Left colon (tissue), 2 donors: ENCODE data around the gene CDHR5. TPM values are rescaled to one million over a fixed set of nuclear protein-coding genes. Genes with fewer than 3 reads are reported as not detected.
"Not testable (repeated sequence)": the region's sequence is repeated elsewhere in the genome, so short reads cannot be mapped to it uniquely, and the experiment has no call there.

Experiments used
- ATAC-seq: fragments of 200-7000 bp; cut with Tn5 transposase; one replicate; pipeline ENCODE4 v1.9.1; 2020; ENCODE audit warnings: mild to moderate bottlenecking, moderate library complexity
- DNase-seq, 2 donors: peaks; one replicate each; pipeline ENCODE4 v3.0.0-alpha.2; 2020
- intact Hi-C, 2 donors: fragments of 100-400 bp; cut with DNase I in 1 of 2; cut with micrococcal nuclease in 1 of 2; formaldehyde crosslinking; loops; one replicate each; pipeline versions ENCODE4 v1.11.2 to v1.14.0; 2022; cut with DNase I, micrococcal nuclease
- long read RNA-seq: library from polyadenylated mRNA; unstranded; transcript quantifications from one replicate; pipeline ENCODE4 v2.0.0, GENCODE V29; 2021
- total RNA-seq, 2 donors: library from RNA; stranded (reverse); fragmentation: NEBNext Ultra II Directional; extraction: Animal tissue kit (Norgen Biotek cat#: 25700); gene quantifications; one replicate each; pipeline ENCODE4 v1.2.1, GENCODE V29; 2021
- donor health status: DM: no; HTN: no; CAD: no.
- donor health status: DM: yes; HTN: yes; CAD: no.

The CDHR5 gene, protein sequence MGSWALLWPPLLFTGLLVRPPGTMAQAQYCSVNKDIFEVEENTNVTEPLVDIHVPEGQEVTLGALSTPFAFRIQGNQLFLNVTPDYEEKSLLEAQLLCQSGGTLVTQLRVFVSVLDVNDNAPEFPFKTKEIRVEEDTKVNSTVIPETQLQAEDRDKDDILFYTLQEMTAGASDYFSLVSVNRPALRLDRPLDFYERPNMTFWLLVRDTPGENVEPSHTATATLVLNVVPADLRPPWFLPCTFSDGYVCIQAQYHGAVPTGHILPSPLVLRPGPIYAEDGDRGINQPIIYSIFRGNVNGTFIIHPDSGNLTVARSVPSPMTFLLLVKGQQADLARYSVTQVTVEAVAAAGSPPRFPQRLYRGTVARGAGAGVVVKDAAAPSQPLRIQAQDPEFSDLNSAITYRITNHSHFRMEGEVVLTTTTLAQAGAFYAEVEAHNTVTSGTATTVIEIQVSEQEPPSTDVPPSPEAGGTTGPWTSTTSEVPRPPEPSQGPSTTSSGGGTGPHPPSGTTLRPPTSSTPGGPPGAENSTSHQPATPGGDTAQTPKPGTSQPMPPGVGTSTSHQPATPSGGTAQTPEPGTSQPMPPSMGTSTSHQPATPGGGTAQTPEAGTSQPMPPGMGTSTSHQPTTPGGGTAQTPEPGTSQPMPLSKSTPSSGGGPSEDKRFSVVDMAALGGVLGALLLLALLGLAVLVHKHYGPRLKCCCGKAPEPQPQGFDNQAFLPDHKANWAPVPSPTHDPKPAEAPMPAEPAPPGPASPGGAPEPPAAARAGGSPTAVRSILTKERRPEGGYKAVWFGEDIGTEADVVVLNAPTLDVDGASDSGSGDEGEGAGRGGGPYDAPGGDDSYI
- total RNA-seq: 100 to 1,000 TPM; 359 to 611 TPM
- long read RNA-seq, transcript CDHR5-201 (14 exons, 2,318 nt): major isoform, 14 of 317 reads
- long read RNA-seq, transcript CDHR5-203 (15 exons, 3,489 nt): minor isoform, 10 of 317 reads
- long read RNA-seq, partial matches to known transcripts: 161 of 317 reads
- long read RNA-seq, other reads (novel, unspliced or antisense): 132 of 317 reads

DNA sequence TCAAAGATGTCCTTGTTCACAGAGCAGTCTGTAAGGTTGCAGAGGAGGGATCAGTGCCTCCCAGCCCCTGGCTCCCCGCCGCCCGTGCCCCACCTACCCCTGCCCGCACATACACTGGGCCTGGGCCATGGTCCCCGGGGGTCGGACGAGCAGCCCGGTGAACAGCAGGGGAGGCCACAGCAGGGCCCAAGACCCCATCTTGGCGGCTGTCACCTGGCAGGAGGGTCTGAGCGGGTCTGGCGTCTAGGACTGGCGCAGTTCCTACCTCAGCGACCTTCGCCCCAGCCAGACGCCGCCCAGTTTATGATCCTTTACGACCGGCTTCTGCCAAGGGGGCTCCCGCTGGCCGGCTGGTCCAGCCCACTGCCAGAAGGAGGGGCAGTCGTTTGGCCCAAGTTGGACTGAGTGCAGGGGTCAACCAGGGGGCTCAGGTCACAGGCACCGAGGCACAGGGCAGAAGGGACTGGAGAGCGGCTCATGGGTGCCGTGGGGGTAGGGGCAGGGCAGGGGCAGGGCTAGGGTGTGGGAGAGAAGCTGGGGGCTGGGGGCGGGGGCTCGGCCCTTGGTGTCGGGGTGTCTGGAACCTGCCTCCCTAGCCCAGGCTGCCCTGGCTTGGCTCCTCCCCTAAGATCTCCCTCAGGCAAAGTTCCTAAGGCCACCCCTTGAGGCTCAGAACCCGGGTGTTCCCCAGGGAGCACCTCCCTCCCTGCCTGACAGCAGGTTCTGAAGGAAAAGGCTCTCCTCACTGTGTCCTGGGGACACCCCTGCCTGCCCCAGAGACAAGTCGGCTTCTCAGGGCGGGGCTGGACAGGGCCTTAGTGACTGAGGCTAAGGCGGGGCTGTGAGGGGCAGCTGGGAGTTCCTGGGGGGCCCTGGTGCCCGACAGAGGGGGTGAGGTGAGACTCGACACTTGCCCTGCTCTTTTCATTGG, at the start of gene CDHR5:
TSS of gene CDHR5 (minus strand) at position 251 of the 931 bp plus-strand sequence. CDS start at position 198, 53 bp downstream.
- ATAC-seq: peak; percentile 78
- intact Hi-C loops: no loop called here
- peak; percentile 82 to 84 for DNase-seq

DNA sequence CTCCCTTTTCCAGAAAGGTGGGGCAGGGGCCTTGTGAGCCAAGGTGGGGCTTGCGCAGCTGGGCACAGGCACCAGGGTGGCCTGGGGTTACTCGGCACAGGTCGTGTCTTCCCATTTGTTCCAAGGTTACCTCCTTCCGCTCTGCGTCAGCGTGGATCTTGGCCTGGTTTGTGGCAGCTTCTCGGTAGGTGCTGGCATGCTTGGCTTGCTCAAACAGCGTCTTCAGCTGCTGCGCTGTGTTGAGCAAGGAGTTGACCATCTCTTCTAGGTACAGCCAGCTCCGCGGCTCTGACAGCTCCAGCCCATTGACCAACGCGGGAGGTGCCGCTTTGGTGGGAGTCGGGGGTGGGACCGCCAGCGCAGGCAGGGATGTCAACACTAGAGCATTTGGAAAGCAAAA, 49.7 kb upstream of the CDHR5 start:
- ATAC-seq: no peak
- intact Hi-C loops: no loop called here

DNA sequence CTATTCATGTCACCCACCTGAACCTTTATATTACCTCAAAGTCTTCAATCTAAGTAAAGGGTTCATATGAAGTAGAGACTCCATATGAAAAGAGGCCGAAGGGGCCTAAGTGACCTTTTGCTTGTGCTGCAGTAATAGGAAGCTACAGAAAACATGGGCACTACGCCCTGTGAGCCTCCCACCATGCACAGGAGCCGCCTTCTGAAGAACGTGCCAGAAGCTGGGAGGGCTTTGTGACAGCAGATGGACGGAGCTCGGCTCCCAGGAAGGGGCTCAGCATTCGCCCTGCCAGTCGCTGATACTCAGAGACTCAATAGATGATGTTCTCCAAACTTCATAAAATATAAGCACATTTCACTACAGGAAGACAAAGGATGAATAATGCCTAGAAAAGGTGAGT, 49.1 kb upstream of the CDHR5 start:
- ATAC-seq: no peak
- intact Hi-C loops: no loop called here
- DNase-seq: no peak

More for the DNA sequence above, 49.7 kb upstream of the CDHR5 start:
- no peak for DNase-seq

DNA sequence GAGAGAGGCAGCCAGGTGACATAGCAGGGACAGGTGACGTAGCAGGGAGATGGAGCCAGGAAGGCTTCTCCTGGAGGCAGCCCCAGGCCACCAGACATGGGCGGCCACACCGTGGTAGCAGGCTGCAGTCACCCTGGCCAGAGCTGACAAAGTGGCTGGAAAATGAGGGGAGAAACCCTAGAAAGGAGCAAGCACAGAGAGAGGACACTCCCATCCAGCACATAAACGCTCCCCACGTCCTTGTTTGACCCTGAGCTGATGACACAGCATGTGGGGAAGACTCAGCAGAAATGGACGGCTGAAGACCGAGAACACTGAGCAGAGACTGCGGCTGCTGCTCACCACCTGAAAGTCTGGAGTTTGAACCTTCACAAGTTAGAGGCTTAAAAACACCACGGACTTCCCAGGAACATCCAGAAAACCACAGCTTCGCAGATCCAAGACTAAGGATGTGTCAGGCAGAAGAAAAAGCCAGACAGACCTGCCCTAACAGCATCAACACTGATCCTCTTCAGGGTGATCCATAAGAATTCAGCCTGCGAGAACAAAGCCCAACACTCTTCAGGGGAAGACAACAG, 41.0 kb upstream of the CDHR5 start:
- intact Hi-C loops: loop anchor here in 1 of 2 donors (10.0 kb wide), 1 partner anchor 59 kb away; no protein-coding TSS in a partner anchor
- DNase-seq (no peak), ATAC-seq (no peak)

DNA sequence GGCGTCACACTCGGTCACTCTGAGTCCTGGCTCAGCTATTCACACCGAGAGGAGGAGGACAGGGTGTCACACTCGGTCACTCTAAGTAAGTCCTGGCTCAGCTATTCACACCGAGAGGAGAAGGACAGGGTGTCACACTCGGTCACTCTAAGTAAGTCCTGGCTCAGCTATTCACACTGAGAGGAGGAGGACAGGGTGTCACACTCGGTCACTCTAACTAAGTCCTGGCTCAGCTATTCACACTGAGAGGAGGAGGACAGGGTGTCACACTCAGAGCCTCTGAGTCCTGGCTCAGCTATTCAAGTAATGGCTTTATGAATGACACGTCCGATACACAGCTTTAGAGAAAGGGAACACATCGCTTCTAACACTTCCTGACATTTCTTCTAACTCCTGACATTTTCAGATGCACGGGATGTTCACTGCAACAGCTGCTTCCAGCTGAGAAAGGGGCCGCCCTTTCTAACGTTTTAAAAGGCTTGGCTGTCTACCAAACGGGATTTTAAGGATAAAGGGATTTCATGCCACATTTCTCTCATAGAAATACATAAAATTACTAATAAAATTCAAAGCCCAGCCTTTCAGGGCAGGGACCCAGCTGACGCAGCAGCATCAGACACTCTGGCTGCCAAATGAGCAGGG, 40.4 kb upstream of the CDHR5 start:
- DNase-seq: no peak

GRCh38 chr11:662689-663274, 38.0 kb upstream of the CDHR5 start:
- intact Hi-C loops: loop anchor here in 1 of 2 donors (10.0 kb wide), 1 partner anchor 62 kb away; no protein-coding TSS in a partner anchor
- DNase-seq: peak; percentile 58 to 84
- peak; percentile 92 for ATAC-seq

More for the DNA sequence above, 40.4 kb upstream of the CDHR5 start:
- ATAC-seq: no peak
- intact Hi-C loops: loop anchor here in 1 of 2 donors (10.0 kb wide), 1 partner anchor 60 kb away; no protein-coding TSS in a partner anchor

DNA sequence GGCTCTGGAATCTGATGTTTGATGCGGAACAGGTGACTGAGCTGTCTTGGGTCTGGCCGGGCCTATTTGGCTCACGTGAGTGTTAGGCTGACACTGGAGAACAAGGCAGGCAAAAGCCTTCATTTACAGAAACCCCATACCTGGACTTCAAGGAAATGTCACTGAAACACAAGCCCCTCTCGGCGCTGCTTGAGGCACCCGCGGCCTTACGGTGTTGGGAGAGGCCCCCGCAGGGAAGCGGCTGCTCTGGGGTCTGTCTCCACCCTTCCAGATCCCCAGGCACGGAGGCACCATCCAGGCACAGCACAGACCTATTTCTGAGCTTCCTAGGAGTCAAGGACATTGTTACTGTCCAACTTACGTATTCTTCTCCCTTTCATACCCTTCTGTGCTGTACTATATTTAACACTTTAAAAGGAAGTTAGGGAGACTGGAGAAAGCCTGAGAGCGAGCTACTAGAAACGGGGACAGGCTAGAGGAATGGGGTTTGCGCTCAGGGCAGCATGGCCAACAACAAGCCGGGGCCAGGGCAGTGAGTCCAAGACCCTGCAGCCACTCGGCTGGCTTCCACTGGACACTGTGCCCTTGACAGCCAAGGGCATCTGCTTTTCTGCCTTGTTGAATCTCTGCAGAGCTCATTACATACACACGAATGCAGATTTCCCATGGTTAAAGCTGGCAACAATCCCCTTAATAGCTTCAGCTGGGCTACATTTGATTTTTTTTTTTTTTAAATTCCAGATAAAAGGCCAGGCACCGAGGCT, 36.1 kb upstream of the CDHR5 start:
- no peak for ATAC-seq
- intact Hi-C loops: loop anchor here in 1 of 2 donors (10.0 kb wide), 1 partner anchor 64 kb away; no protein-coding TSS in a partner anchor

DNA sequence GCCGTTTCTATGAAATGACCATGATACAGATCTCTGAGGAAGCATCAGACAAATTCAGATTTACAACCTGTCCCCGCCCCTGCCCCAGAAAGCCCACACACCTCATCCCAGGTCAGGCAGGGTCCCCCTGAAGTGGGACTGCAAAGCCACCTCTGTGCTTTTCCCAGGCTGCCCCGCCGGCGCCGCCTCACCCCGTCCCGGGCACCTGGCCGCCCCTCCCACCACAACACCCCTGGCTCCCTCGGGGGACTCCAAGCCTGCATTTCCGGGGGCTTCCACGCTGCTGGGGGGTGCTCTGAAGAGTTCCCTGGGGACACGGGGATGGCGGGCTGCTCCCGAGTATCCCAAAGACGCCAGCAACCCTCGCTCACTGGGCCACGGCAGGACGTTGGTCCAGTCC, 35.5 kb upstream of the CDHR5 start:
- intact Hi-C loops: loop anchor here in 1 of 2 donors (10.0 kb wide), 1 partner anchor 65 kb away; no protein-coding TSS in a partner anchor
- ATAC-seq (no peak), DNase-seq (no peak)

More for the DNA sequence above, 36.1 kb upstream of the CDHR5 start:
- DNase-seq: no peak

- DNase-seq: no peak
- ATAC-seq: no peak
- intact Hi-C loops: loop anchor here in 1 of 2 donors (10.0 kb wide), 1 partner anchor 65 kb away; no protein-coding TSS in a partner anchor
These were observed 34.9 kb upstream of the CDHR5 start for GRCh38 chr11:659532-660085.

DNA sequence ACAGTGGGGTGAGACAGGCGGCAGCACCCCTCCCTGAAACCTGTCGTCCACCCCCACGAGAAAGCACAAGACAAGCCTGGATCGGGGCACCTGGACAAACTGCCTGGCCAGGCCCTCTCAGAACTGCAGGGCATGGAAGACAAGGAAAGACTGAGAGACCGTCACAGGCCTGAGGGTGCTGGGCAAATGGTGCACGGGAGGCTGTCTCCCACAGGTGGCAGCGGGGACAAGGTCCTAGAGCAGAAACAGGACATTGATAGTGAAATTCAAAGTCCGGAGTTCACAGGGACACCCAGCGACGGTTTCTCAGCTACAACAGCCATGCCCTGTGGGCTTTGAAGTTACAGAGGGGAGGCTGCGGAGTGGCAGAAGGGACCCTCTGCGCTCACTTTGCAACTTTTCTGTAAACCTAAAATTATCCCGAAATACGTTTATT, 33.0 kb upstream of the CDHR5 start:
- DNase-seq (no peak), ATAC-seq (peak; percentile 73)
- intact Hi-C loops: no loop called here

- ATAC-seq (no peak), DNase-seq (no peak)
- intact Hi-C loops: no loop called here
These were observed 32.1 kb upstream of the CDHR5 start for GRCh38 chr11:656866-657265.

GRCh38 chr11:656426-656825, 31.7 kb upstream of the CDHR5 start:
- intact Hi-C loops: no loop called here
- ATAC-seq (no peak), DNase-seq (no peak)

DNA sequence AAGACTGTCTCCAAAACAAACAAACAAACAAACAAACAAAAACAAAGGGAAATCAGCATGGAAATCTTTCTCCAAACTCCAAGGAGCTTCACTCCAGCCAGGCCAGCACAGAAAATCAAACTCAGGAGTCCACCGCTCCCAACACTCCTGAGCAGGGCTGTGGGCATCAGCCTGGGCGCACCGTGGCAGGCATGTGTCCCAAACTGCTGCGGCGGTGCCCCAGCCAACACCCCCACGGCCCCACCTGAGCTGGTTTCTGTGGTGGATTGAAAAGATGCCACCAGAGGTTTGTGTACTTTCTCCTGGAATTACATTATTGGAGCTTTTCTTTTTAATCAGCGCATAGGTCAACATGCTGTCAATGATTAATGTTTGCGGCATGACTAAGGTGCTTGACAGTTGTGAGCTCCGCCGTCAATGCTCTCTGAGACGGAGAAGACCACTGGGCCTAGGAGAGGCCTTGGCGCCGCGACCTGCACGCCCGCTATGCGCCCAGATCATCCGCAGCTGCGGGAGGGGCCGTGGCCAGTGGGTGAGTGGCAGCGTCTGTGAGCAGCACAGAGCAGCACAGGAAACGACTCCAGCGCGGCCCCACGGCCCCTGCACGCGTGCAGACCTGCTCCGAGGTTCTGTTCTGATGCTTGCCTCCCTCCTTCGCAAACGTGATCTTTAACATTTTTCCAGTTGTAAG, 30.4 kb upstream of the CDHR5 start:
- intact Hi-C loops: no loop called here
- no peak for DNase-seq
- ATAC-seq: peak; percentile 77

- intact Hi-C loops, DNase-seq: not testable (repeated sequence)
- peak; percentile 34 for ATAC-seq
These were observed 29.7 kb upstream of the CDHR5 start for GRCh38 chr11:654444-654843.

DNA sequence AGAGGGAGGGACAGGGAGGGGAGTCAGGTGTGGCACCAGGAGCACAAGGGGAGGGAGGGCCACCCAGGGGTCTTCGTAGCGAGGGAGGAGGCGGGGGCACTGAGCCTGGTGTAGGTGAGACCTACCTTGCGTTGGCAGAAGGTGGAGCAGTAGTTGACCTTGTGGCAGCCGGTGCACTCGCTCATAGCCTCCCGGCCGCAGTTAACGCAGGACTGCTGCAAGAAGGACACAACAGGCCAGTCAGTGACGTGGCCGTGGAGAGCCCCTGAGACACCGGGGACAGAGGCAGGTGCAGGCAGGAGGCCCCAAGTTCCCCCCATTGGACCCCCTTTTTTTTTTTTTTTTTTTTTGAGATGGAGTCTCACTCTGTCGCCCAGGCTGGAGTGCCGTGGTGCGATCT, 29.1 kb upstream of the CDHR5 start:
- intact Hi-C loops: no loop called here
- DNase-seq (no peak), ATAC-seq (no peak)
